Left ventricle myocardium superior (tissue), 1 donor: ENCODE measurements around the gene LDAF1. TPM values are rescaled to one million over a fixed set of nuclear protein-coding genes. Genes with fewer than 3 reads are reported as not detected.
A peak's percentile ranks its signal among the peaks of the same experiment; 100 is the strongest.
"Not testable (repeated sequence)": the region's sequence is repeated elsewhere in the genome, so short reads cannot be mapped to it uniquely, and the experiment has no call there.

ENCODE experiments used
- ATAC-seq: fragments of 200-7000 bp; cut with Tn5 transposase; one replicate; pipeline ENCODE4 v1.9.1; 2020; ENCODE audit warnings: mild to moderate bottlenecking, moderate library complexity
- DNase-seq: peaks from one replicate; pipeline ENCODE4 v3.0.0-alpha.2; 2020
- intact Hi-C: fragments of 100-400 bp; cut with micrococcal nuclease; formaldehyde crosslinking; loops from one replicate; pipeline ENCODE4 v1.11.0; 2022
- long read RNA-seq: library from polyadenylated mRNA; unstranded; transcript quantifications from one replicate; pipeline ENCODE4 v2.0.0, GENCODE V29; 2021
- total RNA-seq: library from RNA; stranded (reverse); fragmentation: NEBNext Ultra II Directional; extraction: Animal tissue kit (Norgen Biotek cat#: 25700); gene quantifications from one replicate; pipeline ENCODE4 v1.2.1, GENCODE V29; 2021
- donor health status: DM: no; HTN: yes; CAD: no; lungs with severe emphysema.

The LDAF1 gene
- total RNA-seq: 143 TPM
- long read RNA-seq, transcript TMEM159-202 (5 exons, 1,812 nt): minor isoform, 70 of 244 reads
- long read RNA-seq, transcript TMEM159-201 (5 exons, 2,014 nt): major isoform, 127 of 244 reads
- long read RNA-seq, transcript TMEM159-203 (6 exons, 1,378 nt): minor isoform, 8 of 244 reads
- long read RNA-seq, partial matches to known transcripts: 17 of 244 reads
- long read RNA-seq, other reads (novel, unspliced or antisense): 19 of 244 reads

- ATAC-seq (peak; percentile 91), DNase-seq (peak; percentile 94)
- intact Hi-C loops: no loop called here
Observed at GRCh38 chr16:21158208-21159110, at the start of gene LDAF1. Gene LDAF1, plus strand, starts transcription at chr16:21158674. Its CDS starts 2,509 bp downstream, at chr16:21161183.

- intact Hi-C loops, ATAC-seq, DNase-seq: not testable (repeated sequence)
Observed at GRCh38 chr16:21115551-21115950, 42.9 kb upstream of the LDAF1 start.

GRCh38 chr16:21116148-21116693 lies 42.3 kb upstream of the LDAF1 start:
- DNase-seq: no peak
- ATAC-seq: no peak
- intact Hi-C loops: no loop called here

GRCh38 chr16:21117567-21117966 lies 40.9 kb upstream of the LDAF1 start:
- intact Hi-C loops: no loop called here
- no peak for ATAC-seq

GRCh38 chr16:21120976-21121520 lies 37.4 kb upstream of the LDAF1 start:
- DNase-seq: no peak
- intact Hi-C loops: no loop called here
- no peak for ATAC-seq

More at GRCh38 chr16:21117567-21117966, 40.9 kb upstream of the LDAF1 start:
- no peak for DNase-seq

GRCh38 chr16:21125191-21125590 lies 33.3 kb upstream of the LDAF1 start:
- DNase-seq (no peak), ATAC-seq (no peak)
- intact Hi-C loops: no loop called here

GRCh38 chr16:21126518-21126917 lies 32.0 kb upstream of the LDAF1 start:
- intact Hi-C loops: no loop called here
- DNase-seq: no peak
- ATAC-seq: no peak

- intact Hi-C loops: no loop called here
- DNase-seq (no peak), ATAC-seq (no peak)
Observed at GRCh38 chr16:21128991-21129390, 29.5 kb upstream of the LDAF1 start.

- intact Hi-C loops: no loop called here
- ATAC-seq (no peak), DNase-seq (no peak)
Observed at GRCh38 chr16:21130811-21131210, 27.7 kb upstream of the LDAF1 start.

GRCh38 chr16:21134053-21134452 lies 24.4 kb upstream of the LDAF1 start:
- intact Hi-C loops: no loop called here
- DNase-seq (no peak), ATAC-seq (no peak)

- DNase-seq (no peak), ATAC-seq (no peak)
- intact Hi-C loops: no loop called here
Observed at GRCh38 chr16:21145738-21146137, 12.7 kb upstream of the LDAF1 start.

- intact Hi-C loops: no loop called here
- peak; percentile 84 for ATAC-seq
- DNase-seq: no peak
Observed at GRCh38 chr16:21150375-21151001, 8.0 kb upstream of the LDAF1 start, which contains the start of gene DNAH3. Gene DNAH3, minus strand, starts transcription at chr16:21150846. Its CDS starts 527 bp downstream, at chr16:21150319.

- DNase-seq, intact Hi-C loops, ATAC-seq: not testable (repeated sequence)
Observed at GRCh38 chr16:21152160-21153030, 6.1 kb upstream of the LDAF1 start.

GRCh38 chr16:21153124-21153729 lies 5.2 kb upstream of the LDAF1 start:
- DNase-seq, intact Hi-C loops, ATAC-seq: not testable (repeated sequence)

- intact Hi-C loops, ATAC-seq, DNase-seq: not testable (repeated sequence)
Observed at GRCh38 chr16:21156011-21156410, 2.5 kb upstream of the LDAF1 start.

- ATAC-seq (peak; percentile 5), DNase-seq (no peak)
- intact Hi-C loops: no loop called here
Observed at GRCh38 chr16:21156767-21157467, 1.6 kb upstream of the LDAF1 start.

- ATAC-seq (no peak), DNase-seq (no peak)
- intact Hi-C loops: no loop called here
Observed at GRCh38 chr16:21157632-21158031, 842 bp upstream of the LDAF1 start.
